HL-60 (cell line): ENCODE results near the gene LRRC55.

ENCODE experiments used
- DNase-seq, 2 experiments: peaks; one replicate each; pipeline ENCODE4 v3.0.0-alpha.2; 2010 to 2020; ENCODE audit warnings: low read depth in 1 of 2, low spot score in 1 of 2
- H3K27ac ChIP-seq: fragments of 250-450 bp; sonication (Bioruptor Pico); replicated peaks from 2 replicates; pipeline ENCODE4 v1.5.1; 2020; ENCODE audit warnings: mild to moderate bottlenecking, moderate library complexity
- H3K27me3 ChIP-seq: fragments of 250-450 bp; sonication (Bioruptor Pico); 2 replicates; pipeline ENCODE4 v1.5.1; 2021; ENCODE audit warnings: mild to moderate bottlenecking, moderate library complexity; ENCODE audit not compliant: insufficient read depth, poor library complexity, severe bottlenecking
- H3K4me3 ChIP-seq: replicated peaks from 2 replicates; pipeline ENCODE4 v1.5.1; 2011; ENCODE audit warnings: mild to moderate bottlenecking, control low read depth, low read length; ENCODE audit not compliant: insufficient read depth
- CTCF ChIP-seq: IDR thresholded peaks from one replicate; pipeline ENCODE4 v1.5.1; 2011; ENCODE audit warnings: low read length, control low read depth, inconsistent platforms; ENCODE audit not compliant: insufficient read depth
- GABPA ChIP-seq: IDR thresholded peaks from 2 replicates; pipeline ENCODE4 v1.6.1; 2012; ENCODE audit warnings: low read depth
- POLR2AphosphoS5 ChIP-seq: IDR thresholded peaks from 2 replicates; pipeline ENCODE4 v1.6.1; 2012; ENCODE audit warnings: low read depth
- REST ChIP-seq: IDR thresholded peaks from 2 replicates; pipeline ENCODE4 v1.6.1; 2012; ENCODE audit warnings: low read depth; ENCODE audit not compliant: insufficient replicate concordance
- SPI1 ChIP-seq: IDR thresholded peaks from 2 replicates; pipeline ENCODE4 v1.6.1; 2012; ENCODE audit warnings: low read depth, mild to moderate bottlenecking, borderline replicate concordance

The LRRC55 gene

GRCh38 chr11:57205041-57205641, 23.4 kb downstream of the LRRC55 start:
- no peak for DNase-seq
- TF ChIP-seq GABPA (no peak), CTCF (no peak), POLR2AphosphoS5 (no peak), REST (no peak), SPI1 (no peak)
- Histone ChIP-seq H3K4me3 (no peak overlapping the region), H3K27me3 (peaks cover 2% of the 10 kb centered on the region), H3K27ac (no peak overlapping the region)

GRCh38 chr11:57207168-57207567, 25.4 kb downstream of the LRRC55 start:
- no peaks in the 10 kb centered on the region for H3K27me3 ChIP-seq
- no peak overlapping the region for H3K27ac ChIP-seq
- TF ChIP-seq POLR2AphosphoS5 = no peak
- TF ChIP-seq SPI1 = no peak
- no peak for TF ChIP-seq CTCF
- TF ChIP-seq GABPA = no peak
- no peak for TF ChIP-seq REST
- no peak overlapping the region for H3K4me3 ChIP-seq
- DNase-seq = no peak

GRCh38 chr11:57210781-57211180, 29.0 kb downstream of the LRRC55 start:
- no peak overlapping the region for H3K27ac ChIP-seq
- no peak for TF ChIP-seq GABPA
- no peak for TF ChIP-seq POLR2AphosphoS5
- TF ChIP-seq SPI1 = no peak
- TF ChIP-seq REST = no peak
- TF ChIP-seq CTCF = no peak
- H3K4me3 ChIP-seq = no peak overlapping the region
- no peak for DNase-seq
- no peaks in the 10 kb centered on the region for H3K27me3 ChIP-seq
